ENCODE results near the gene PDE11A. TPM values are rescaled to one million over a fixed set of nuclear protein-coding genes. Genes with fewer than 3 reads are reported as not detected.

PDE11A gene
- polyA plus RNA-seq, 2 of the 4 experiments (the other 2 are of a cell fraction): 3.6 to 5.6 TPM

- CTCF ChIA-PET: interaction anchor here (0.9 to 1.3 kb wide), 2 partner anchors 24 to 96 kb away, joined by 3 to 7 read pairs; no protein-coding TSS in a partner anchor
Measured at GRCh38 chr2:177628831-177629230, 443.7 kb downstream of the PDE11A start.

GRCh38 chr2:177625744-177626650 lies 446.6 kb downstream of the PDE11A start:
- H3K4me2 ChIP-seq: no peak overlapping the region
- 66% methylated on average over 10 of the region's 10 CpGs for WGBS (ENCODE audit: missing lambda C conversion rate)
- H3K4me3 ChIP-seq: no peak overlapping the region
- DNase-seq (ENCODE audit: low read depth in 1 of 2, low spot score in 1 of 2) (peak in 1 of 2 experiments; percentile 7), FAIRE-seq (no peak), ATAC-seq (peak in 1 of 2 experiments; percentile 27; a peak in 2 of 6 replicates)
- TF ChIP-seq CHD2 (IDR thresholded peaks at IDR 0.05; ENCODE audit: low read length, partially characterized antibody): no peak
- peak; percentile 12 for TF ChIP-seq MAFK (IDR thresholded peaks at IDR 0.05; ENCODE audit: partially characterized antibody)
- H3K9me3 ChIP-seq: no peaks in the 10 kb centered on the region
- H3K4me1 ChIP-seq: no peaks in the 10 kb centered on the region
- ChIA-PET POLR2A (no interaction called here), CTCF (interaction anchor here (1.1 to 1.3 kb wide), 2 partner anchors 99 to 211 kb away, joined by 3 to 4 read pairs; no protein-coding TSS in a partner anchor)
- no peak overlapping the region for H3K27ac ChIP-seq

More at GRCh38 chr2:177628831-177629230, 443.7 kb downstream of the PDE11A start:
- H3K4me1 ChIP-seq: no peaks in the 10 kb centered on the region
- H3K4me3 ChIP-seq: no peak overlapping the region
- no peak for DNase-seq (ENCODE audit: low read depth in 1 of 2, low spot score in 1 of 2)
- 68% methylated on average over 5 of the region's 5 CpGs for WGBS (ENCODE audit: missing lambda C conversion rate)
- FAIRE-seq: no peak
- no peaks in the 10 kb centered on the region for H3K9me3 ChIP-seq
- POLR2A ChIA-PET: no interaction called here
- ATAC-seq: no peak
- H3K27ac ChIP-seq: no peak overlapping the region
- no peak overlapping the region for H3K4me2 ChIP-seq
- TF ChIP-seq EHMT2 (IDR thresholded peaks at IDR 0.05; ENCODE audit: low read depth) (no peak), MAFK (IDR thresholded peaks at IDR 0.05; ENCODE audit: partially characterized antibody) (no peak), ZNF302 (CRISPR knock-in tag; IDR thresholded peaks at IDR 0.05) (no peak), HOXB5 (CRISPR knock-in tag; IDR thresholded peaks at IDR 0.05) (no peak), HDAC2 (IDR thresholded peaks at IDR 0.05) (no peak), RFX5 (IDR thresholded peaks at IDR 0.05) (no peak), E2F6 (IDR thresholded peaks at IDR 0.05; ENCODE audit: borderline replicate concordance, low read depth) (no peak), ZSCAN20 (CRISPR knock-in tag; IDR thresholded peaks at IDR 0.05) (no peak), NR3C1 (IDR thresholded peaks at IDR 0.05) (no peak), ZC3H11A (IDR thresholded peaks at IDR 0.05) (no peak), RCOR1 (IDR thresholded peaks at IDR 0.05; ENCODE audit: low read depth, low read length) (no peak), ZFP36 (IDR thresholded peaks at IDR 0.05; ENCODE audit: borderline replicate concordance, partially characterized antibody) (no peak), ELK1 (IDR thresholded peaks at IDR 0.05; ENCODE audit: low read depth, low read length) (no peak), JUN (IDR thresholded peaks at IDR 0.05) (no peak), GATA3 (IDR thresholded peaks at IDR 0.05; ENCODE audit: borderline replicate concordance) (no peak), CBX8 (IDR thresholded peaks at IDR 0.05) (no peak), EHF (CRISPR knock-in tag; IDR thresholded peaks at IDR 0.05) (no peak)

GRCh38 chr2:177622521-177622920 lies 450.1 kb downstream of the PDE11A start:
- POLR2A ChIA-PET: no interaction called here
- H3K4me3 ChIP-seq: no peak overlapping the region
- CTCF ChIA-PET: no interaction called here
- TF ChIP-seq ZC3H11A (IDR thresholded peaks at IDR 0.05) (no peak), HEYL (CRISPR knock-in tag; IDR thresholded peaks at IDR 0.05) (no peak), FOXS1 (CRISPR knock-in tag; IDR thresholded peaks at IDR 0.05) (no peak), MAFK (IDR thresholded peaks at IDR 0.05; ENCODE audit: partially characterized antibody) (no peak), ELK1 (IDR thresholded peaks at IDR 0.05; ENCODE audit: low read depth, low read length) (no peak), EHF (CRISPR knock-in tag; IDR thresholded peaks at IDR 0.05) (no peak), RAD21 (conservative IDR thresholded peaks at IDR 0.05 in 1 of 2, IDR thresholded peaks at IDR 0.05 in 1 of 2) (no peak), EP300 (IDR thresholded peaks at IDR 0.05) (no peak), CBX8 (IDR thresholded peaks at IDR 0.05) (no peak), ZFP36 (IDR thresholded peaks at IDR 0.05; ENCODE audit: borderline replicate concordance, partially characterized antibody) (no peak), EHMT2 (IDR thresholded peaks at IDR 0.05; ENCODE audit: low read depth) (no peak), RARB (CRISPR knock-in tag; IDR thresholded peaks at IDR 0.05) (no peak), PHF8 (IDR thresholded peaks at IDR 0.05; ENCODE audit: borderline replicate concordance, low read depth) (no peak), SMC3 (IDR thresholded peaks at IDR 0.05) (no peak), ZSCAN20 (CRISPR knock-in tag; IDR thresholded peaks at IDR 0.05) (no peak)
- 93% methylated on average over 4 of the region's 4 CpGs for WGBS (ENCODE audit: missing lambda C conversion rate)
- no peak for FAIRE-seq
- no peak for ATAC-seq
- DNase-seq (ENCODE audit: low read depth in 1 of 2, low spot score in 1 of 2): no peak
- no peak overlapping the region for H3K4me2 ChIP-seq
- H3K27ac ChIP-seq: no peak overlapping the region
- no peaks in the 10 kb centered on the region for H3K9me3 ChIP-seq
- H3K4me1 ChIP-seq: no peaks in the 10 kb centered on the region

Measured in A549 (cell line).